HG03196 (cell line): ENCODE measurements around the gene INO80E.
"Not testable (repeated sequence)": the region's sequence is repeated elsewhere in the genome, so short reads cannot be mapped to it uniquely, and the experiment has no call there.

Experiments used
- ATAC-seq: cut with Tn5 transposase; IDR thresholded peaks from one replicate; pipeline ENCODE4 v1.9.1; 2021; ENCODE audit not compliant: unreplicated experiment

The INO80E gene

GRCh38 chr16:29995911-29996765 is at the start of gene INO80E:
Gene INO80E, plus strand, starts transcription at chr16:29996241. Its CDS starts 70 bp downstream, at chr16:29996311.
- ATAC-seq = peak; percentile 85

GRCh38 chr16:29947897-29948296 is 48.1 kb upstream of the INO80E start:
- ATAC-seq = no peak

- no peak for ATAC-seq
Observed at GRCh38 chr16:29950806-29951461, 45.1 kb upstream of the INO80E start.

GRCh38 chr16:29951625-29952365 is 44.2 kb upstream of the INO80E start:
- ATAC-seq = no peak

- ATAC-seq = no peak
Observed at GRCh38 chr16:29958756-29959155, 37.3 kb upstream of the INO80E start.

- no peak for ATAC-seq
Observed at GRCh38 chr16:29959293-29959692, 36.7 kb upstream of the INO80E start.

- not testable (repeated sequence) for ATAC-seq
Observed at GRCh38 chr16:29959821-29960220, 36.2 kb upstream of the INO80E start.

GRCh38 chr16:29961127-29961478 is 34.9 kb upstream of the INO80E start:
- no peak for ATAC-seq

- ATAC-seq = peak; percentile 89
Observed at GRCh38 chr16:29961479-29962343, 34.3 kb upstream of the INO80E start, which contains the start of gene TMEM219. Gene TMEM219, plus strand, starts transcription at chr16:29962079. Its CDS starts 1,065 bp downstream, at chr16:29963144.

- no peak for ATAC-seq
Observed at GRCh38 chr16:29962344-29962994, 33.6 kb upstream of the INO80E start.

- ATAC-seq = no peak
Observed at GRCh38 chr16:29963021-29963743, 32.9 kb upstream of the INO80E start.

- ATAC-seq = no peak
Observed at GRCh38 chr16:29968205-29968604, 27.8 kb upstream of the INO80E start.

- no peak for ATAC-seq
Observed at GRCh38 chr16:29971304-29971703, 24.7 kb upstream of the INO80E start.

GRCh38 chr16:29972500-29972899 is 23.5 kb upstream of the INO80E start:
- no peak for ATAC-seq

- ATAC-seq = no peak
Observed at GRCh38 chr16:29972992-29973383, 23.1 kb upstream of the INO80E start.

- peak; percentile 81 for ATAC-seq
Observed at GRCh38 chr16:29973384-29974246, 22.4 kb upstream of the INO80E start, which contains the start of gene TAOK2. Gene TAOK2, plus strand, starts transcription at chr16:29973868. Its CDS starts 3,905 bp downstream, at chr16:29977773.

GRCh38 chr16:29974291-29975133 is 21.5 kb upstream of the INO80E start:
- peak; percentile 1 for ATAC-seq
